NOMO-1 (cell line): Measurements from ENCODE around the gene STAB1.

ENCODE experiments used
- DNase-seq, 2 experiments: peaks; one replicate each; lab custom pipeline; 2025; ENCODE audit not compliant: unreplicated experiment in 2 of 2; lab: John Stamatoyannopoulos, UW

Gene STAB1

DNA sequence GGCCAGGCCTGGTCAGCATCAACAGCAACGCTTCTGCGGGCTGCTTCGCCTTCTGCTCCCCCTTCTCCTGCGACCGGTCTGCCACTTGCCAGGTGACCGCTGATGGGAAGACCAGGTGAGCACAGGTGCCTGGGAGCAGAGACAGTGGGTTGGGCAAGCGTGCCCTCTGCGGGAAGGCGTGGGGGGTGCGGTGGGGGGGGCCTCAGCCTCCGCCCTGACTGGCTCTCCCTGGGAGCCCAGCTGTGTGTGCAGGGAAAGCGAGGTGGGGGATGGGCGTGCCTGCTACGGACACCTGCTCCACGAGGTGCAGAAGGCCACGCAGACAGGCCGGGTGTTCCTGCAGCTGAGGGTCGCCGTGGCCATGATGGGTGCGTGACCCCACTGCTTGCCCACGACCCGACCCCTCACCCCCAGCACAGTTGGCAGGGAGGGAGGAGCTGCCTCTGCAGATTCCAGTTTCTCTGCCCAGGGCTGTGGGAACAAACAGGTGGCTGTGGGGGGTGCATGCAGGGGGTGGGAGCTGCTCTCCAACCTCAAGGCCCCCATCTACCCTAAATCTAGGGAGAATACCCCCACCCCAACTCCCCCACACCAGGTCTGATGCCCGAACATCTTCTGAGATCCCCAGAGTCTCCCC is 8.8 kb downstream of the STAB1 start:
- no peak for DNase-seq

DNA sequence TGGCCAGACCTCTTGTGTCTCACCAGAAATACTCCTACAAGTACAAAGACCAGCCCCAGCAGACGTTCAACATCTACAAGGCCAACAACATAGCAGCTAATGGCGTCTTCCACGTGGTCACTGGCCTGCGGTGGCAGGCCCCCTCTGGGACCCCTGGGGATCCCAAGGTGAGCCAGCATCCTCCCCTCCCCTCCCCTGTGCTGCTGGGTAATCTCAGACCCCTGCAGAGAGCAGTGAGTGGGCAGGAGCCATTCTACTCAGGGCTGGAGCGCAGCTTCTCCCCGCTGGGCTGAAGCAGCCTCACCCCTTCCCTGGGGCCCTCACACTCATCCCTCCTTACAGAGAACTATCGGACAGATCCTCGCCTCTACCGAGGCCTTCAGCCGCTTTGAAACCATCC is 9.8 kb downstream of the STAB1 start:
- no peak for DNase-seq

DNA sequence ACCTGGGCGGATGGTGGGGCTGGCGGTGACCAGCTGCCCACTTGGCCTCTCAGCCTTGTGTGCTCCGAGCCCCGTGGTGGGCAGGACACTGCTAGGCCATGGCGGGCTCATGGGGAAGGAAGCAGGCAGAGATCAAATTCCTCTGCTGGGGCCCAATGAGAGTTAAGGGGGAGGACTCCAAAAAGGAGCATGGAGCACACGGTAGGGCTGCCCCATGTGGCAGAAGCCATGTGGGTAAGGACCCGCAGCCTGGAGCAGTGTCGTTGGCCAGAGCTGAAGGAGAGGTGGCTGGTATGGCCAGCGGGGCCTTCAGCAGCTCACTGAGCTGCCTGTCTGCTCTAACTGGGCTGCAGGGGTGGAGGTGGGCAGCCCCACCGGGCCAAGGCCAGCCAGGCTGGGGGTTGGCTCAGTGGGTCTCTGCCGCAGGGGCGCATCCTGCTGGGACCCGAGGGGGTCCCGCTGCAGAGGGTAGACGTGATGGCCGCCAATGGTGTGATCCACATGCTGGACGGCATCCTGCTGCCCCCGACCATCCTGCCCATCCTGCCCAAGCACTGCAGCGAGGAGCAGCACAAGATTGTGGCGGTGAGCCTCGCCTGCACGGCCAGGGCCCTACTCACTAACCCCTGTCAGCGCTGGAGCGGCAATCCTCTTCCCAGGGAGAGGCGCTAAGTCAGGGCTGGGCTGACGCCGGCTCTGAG is 11.3 kb downstream of the STAB1 start:
- DNase-seq: no peak

DNA sequence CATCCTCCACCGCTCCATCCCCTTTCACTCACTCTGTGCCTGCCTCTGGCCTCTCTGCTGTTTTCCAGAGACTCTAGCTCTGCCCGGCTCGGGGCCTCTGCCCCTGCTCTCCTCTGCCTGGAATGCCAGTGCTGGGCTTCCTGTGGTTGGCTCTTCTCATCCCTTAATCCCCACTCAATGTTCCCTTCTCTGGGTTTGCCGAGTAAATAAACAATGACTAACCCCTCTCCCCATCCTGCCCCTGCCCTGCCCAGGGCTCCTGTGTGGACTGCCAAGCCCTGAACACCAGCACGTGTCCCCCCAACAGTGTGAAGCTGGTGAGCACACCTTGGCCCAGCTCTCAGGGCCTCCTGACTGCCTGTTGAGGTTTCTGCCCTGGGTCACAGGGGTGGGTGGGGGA is 12.2 kb downstream of the STAB1 start:
- DNase-seq: no peak

DNA sequence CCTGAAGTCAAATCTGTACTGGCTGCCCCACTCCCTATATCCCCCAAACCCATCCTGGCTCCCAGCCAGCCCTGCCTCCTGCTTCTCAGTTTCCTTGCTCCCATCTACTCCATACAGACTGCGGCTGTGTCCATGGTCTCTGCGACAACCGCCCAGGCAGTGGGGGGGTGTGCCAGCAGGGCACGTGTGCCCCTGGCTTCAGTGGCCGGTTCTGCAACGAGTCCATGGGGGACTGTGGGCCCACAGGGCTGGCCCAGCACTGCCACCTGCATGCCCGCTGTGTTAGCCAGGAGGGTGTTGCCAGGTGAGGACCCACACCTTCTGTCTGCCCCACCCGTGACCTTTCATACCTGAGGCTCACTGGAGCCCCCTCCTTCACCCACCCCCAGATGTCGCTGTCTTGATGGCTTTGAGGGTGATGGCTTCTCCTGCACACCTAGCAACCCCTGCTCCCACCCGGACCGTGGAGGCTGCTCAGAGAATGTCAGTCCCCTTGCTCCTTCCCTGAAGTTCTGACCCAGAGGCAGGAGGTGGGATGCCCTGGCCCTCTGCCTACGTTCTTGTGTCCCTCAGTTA is 14.7 kb downstream of the STAB1 start:
- DNase-seq: no peak

DNA sequence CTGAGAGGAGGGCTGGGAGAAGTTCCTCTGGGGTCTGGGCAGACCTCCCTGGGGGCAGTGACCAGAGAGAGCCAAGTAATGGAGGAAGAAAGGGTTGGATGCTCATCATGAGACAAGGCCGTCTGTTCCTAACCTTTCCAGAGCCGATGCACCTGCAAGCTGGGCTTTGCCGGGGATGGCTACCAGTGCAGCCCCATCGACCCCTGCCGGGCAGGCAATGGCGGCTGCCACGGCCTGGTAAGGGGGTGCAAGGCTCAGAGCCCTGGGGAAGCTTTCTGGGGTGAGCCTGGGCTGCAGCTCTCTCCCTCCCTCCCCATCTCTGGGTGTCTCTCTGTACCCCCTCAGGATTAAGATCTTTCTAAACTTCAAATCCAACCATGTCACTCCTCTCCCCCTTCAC is 16.4 kb downstream of the STAB1 start:
- no peak for DNase-seq

DNA sequence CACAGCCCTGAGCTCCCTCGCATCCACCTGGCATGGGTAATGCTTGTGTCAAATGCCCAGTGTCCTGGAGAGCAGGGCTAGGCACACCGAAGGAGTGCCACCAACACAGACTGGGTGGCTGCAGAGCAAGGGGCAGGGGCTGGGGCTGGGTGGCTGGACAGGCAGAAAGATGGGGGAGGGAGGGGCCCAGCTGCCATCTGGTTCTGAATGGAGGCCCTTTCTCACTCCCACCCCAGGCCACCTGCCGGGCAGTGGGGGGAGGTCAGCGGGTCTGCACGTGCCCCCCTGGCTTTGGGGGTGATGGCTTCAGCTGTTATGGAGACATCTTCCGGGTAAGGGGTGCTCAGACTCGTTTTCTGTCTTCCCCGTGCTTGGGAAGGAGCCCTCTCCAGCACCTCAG is 17.0 kb downstream of the STAB1 start:
- no peak for DNase-seq

DNA sequence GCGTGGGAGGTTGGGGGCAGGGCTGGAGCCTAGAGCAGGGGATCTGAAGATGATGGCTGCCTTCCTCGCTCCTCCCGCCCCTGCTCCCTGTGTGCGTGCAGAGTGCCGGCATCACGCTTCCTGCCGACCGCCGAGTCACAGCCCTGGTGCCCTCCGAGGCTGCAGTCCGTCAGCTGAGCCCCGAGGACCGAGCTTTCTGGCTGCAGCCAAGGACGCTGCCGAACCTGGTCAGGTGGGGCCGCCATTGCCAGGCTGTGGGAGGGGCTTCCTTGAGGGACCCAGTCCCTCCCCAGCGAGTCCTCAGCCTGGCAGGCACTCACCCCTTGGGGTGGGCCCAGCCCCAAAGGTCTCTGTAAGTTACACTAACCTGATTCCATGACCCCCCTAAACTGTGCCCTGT is 17.6 kb downstream of the STAB1 start:
- no peak for DNase-seq

DNA sequence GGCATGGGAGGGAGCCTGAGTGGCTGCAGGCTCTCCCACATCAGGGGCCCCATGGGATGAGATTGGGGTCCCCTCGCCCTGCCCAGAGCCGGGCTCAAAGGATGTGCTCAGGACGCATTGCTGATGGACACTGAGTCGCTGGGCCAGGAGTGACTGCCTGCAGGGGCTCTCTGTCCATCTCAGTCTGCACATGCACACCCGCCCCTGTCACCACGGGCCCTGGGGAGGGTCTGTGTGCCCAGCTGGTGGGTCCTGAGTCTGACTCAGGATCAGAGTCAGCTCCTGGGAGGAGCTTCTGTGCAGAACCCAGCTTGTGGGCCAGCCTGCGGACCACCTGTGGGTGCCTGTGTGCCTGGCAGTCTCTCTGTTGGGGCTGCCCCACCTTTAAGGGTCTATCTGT is 18.1 kb downstream of the STAB1 start:
- no peak for DNase-seq

DNA sequence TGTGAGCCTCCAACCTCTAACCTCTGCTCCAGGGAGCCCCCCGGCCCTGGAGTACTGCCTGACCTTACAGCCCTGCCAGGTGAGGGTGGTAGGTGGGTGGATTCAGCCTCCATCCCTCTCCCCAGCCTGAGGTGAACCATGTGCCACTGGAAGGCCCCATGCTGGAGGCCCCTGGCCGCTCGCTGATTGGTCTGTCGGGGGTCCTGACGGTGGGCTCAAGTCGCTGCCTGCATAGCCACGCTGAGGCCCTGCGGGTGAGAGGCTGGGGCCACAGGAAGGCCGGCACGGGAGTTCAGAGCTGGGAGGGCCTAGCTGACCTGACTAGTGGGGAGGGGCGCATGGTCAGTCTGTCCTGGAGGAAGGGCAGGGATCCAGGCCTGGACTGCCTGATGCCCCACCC is 19.4 kb downstream of the STAB1 start:
- no peak for DNase-seq

DNA sequence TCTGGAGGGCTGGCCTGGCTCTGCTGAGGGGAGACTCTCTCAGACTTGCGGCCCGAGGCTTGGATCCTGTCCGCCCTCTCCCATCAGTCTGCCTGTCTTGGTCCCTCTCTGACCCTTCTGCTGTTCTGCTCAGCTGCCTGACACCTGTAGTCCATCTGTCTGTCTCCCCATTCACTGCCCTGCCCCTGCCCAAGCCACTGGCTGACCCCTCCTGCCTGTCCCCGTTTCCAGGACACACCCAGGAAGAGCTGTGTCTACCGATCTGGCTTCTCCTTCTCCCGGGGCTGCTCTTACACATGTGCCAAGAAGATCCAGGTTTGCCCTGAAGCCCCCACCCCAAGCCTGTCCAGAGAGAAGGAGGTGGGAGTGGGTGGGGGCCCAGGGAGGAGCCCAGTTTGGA is 20.1 kb downstream of the STAB1 start:
- DNase-seq: no peak

DNA sequence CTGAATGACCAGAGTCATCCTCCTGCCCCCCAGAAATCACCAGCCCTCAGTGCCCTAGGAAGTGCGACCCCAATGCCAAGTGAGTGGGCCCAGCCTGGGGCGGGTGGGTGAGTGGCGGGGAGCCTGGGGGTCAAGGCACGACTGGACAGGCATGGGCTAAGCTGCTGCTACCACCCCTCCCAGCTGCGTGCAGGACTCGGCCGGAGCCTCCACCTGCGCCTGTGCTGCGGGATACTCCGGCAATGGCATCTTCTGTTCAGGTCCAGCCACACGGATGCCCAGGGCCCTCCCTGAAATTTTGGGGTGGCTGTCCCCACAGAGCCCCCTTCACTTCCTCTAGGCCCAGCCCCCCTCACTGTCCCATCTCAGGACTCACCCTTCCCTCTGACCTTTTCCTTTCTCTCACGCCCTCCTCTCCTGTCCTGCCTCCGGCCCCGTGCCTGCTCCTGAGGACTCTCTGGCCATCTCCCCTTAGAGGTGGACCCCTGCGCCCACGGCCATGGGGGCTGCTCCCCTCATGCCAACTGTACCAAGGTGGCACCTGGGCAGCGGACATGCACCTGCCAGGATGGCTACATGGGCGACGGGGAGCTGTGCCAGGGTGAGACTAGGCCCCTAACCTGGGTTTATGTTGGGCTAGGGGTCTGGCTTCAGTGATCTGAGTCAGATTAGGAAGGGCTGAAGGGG is 21.5 kb downstream of the STAB1 start:
- no peak for DNase-seq

DNA sequence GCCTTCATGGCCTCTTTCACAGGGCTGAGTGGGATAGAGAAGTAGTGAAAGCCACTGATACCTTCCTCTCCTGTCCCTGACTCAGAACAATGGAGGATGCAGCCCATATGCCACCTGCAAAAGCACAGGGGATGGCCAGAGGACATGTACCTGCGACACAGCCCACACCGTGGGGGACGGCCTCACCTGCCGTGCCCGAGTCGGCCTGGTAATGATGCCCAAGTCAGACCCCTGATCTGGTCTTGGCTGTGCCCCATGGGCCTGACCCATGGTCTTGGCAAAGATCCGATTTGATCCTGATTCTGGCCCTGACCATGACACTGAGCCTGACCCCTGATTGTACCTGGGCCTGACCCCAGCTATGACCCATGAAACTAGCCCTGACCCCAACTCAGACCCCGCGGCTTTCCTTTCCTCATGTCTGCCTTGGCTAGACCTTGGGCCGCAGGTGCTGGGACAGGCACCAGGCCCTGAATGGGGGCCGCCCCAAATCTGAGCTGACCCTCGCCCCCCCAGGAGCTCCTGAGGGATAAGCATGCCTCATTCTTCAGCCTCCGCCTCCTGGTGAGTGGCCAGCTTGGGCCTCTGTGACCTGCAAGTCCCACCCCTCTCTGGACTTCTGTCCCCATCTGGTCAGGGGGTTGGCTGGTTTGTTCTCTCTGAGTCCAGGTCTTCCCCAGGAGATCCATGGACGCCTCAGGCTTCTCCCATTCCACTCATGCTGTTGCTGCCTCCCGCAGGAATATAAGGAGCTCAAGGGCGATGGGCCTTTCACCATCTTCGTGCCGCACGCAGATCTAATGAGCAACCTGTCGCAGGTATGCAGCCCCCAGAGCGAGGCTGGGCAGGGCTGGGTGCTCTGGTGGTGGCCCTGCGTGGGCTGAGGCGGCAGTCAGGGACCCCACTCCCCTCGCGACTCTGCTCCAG is 22.9 kb downstream of the STAB1 start:
- DNase-seq: no peak

DNA sequence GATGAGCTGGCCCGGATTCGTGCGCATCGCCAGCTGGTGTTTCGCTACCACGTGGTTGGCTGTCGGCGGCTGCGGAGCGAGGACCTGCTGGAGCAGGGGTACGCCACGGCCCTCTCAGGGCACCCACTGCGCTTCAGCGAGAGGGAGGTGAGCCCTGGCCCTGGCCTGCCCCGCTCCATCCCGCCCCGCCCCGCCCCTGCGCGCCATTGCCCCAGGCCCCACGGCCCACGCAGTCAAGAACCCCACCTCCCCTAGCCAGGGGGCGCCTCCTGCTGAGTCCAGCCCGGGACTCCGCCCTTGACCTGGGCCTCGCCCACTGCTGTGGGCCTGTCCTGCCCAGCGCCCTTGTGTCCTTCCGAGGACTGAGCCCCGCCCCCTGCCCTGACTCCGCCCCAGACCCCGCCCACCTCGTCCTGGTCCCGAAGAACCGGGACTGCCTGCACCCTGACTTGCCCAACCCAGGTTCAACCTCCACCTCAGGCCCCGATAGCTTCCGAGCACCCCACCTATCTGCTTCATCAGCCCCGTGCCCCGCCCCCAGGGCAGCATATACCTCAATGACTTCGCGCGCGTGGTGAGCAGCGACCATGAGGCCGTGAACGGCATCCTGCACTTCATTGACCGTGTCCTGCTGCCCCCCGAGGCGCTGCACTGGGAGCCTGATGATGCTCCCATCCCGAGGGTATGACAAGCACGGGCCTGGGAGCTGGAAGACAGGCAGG is 23.7 kb downstream of the STAB1 start:
- no peak for DNase-seq

DNA sequence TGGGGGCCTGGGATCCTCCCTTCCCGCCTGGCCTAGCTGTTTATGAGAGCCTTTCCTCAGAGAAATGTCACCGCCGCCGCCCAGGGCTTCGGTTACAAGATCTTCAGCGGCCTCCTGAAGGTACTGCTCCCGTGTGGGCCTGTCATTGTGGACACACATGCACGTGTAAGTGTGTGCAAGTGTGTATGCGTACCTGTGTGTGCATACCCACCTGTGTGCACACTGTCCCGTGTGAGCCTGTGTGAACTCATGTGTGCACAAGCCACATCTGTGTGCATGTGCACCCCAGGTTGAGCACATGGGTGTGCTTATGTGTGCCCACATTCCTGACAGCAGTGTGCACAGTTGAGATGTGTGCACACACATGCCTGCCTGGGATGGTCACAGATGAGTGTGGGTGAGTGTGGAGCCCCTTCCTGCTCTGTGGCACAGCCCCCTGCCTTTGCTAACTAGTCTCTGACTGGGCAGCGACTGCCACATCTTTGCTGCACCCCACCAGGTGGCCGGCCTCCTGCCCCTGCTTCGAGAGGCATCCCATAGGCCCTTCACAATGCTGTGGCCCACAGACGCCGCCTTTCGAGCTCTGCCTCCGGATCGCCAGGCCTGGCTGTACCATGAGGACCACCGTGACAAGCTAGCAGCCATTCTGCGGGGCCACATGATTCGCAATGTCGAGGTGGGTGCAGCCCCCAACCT is 24.5 kb downstream of the STAB1 start:
- no peak for DNase-seq

DNA sequence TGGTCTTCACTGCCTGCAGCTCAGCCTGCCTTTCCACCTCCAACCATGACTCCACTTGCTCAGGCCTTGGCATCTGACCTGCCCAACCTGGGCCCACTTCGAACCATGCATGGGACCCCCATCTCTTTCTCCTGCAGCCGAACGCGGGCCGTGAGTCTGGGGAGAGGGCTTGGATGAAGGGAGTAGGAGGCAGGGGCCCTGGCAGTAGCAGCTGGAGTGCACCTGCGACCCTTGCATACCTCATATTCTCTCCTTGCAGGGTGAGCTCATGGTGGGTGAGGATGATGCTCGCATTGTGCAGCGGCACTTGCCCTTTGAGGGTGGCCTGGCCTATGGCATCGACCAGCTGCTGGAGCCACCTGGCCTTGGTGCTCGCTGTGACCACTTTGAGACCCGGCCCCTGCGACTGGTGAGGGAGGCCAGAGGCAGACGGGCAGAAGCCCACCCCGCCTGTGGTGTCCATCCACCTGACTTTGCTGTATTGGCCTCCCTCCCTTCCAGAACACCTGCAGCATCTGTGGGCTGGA is 25.1 kb downstream of the STAB1 start:
- DNase-seq: no peak

DNA sequence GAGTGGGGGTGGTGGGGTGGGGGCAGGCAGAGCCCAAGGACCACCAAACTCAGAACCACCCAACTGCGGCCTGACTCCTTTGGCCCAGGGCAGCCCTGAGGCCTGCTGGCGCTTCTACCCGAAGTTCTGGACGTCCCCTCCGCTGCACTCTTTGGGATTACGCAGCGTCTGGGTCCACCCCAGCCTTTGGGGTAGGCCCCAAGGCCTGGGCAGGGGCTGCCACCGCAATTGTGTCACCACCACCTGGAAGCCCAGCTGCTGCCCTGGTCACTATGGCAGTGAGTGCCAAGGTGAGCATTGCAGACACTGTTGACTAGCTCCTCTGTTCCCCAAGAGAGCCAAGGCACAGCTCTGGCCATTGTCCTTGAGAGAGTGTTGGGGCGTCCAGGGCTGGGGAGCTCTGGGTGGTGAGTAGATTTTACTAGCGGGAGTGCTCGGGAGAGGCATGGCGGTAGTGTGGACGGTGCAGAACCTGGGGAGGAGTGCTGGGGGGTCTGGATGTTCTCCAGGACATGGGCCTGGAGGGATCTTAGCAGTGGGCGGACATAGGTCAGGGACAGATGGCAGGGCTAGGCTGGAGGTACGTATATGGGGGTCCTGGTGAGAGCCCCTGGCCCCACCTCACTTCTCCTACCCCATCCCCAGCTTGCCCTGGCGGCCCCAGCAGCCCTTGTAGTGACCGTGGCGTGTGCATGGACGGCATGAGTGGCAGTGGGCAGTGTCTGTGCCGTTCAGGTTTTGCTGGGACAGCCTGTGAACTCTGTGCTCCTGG is 25.8 kb downstream of the STAB1 start:
- DNase-seq: no peak

DNA sequence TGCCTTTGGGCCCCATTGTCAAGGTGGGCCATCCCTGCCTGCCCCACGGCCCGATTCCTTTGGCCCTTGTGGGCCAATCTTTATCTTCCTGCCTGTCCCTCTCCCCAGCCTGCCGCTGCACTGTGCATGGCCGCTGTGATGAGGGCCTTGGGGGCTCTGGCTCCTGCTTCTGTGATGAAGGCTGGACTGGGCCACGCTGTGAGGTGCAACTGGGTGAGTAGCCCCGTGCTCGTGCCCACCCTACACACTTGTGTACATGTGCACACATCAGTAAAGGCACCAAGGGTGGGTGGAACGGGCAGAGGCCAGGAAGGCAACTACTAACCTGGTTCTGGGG is 26.3 kb downstream of the STAB1 start:
- no peak for DNase-seq
